ENCODE results near the gene ARHGAP6. TPM values are rescaled to one million over a fixed set of nuclear protein-coding genes. Genes with fewer than 3 reads are reported as not detected.
"Not testable (repeated sequence)": the region's sequence is repeated elsewhere in the genome, so short reads cannot be mapped to it uniquely, and the experiment has no call there.

Gene ARHGAP6
- total and polyA plus RNA-seq, 8 donors, result 7.0 to 25.4 (median 20.5) TPM

DNA sequence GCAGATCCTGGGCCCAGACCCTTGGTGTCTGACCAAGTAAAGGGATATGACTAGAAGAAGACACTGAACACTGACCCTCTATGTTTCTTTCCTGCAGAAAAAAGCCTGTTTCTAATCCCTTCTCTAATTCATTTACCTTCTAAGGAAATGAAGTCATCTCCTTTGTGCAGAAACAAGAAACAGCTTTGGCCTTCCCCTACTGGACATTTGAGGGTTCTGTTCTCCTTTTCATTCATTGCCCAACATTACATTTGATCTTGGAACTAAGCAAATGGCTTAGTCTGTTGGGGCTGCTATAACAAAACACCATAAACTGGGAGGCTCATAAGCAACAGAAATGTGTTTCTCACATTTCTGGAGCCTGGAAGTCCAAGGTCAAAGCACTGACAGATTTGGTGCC, 534.6 kb downstream of the ARHGAP6 start:
- Histone ChIP-seq H3K36me3 (no peaks in the 10 kb centered on the region), H3K4me3 (no peak overlapping the region), H3K27me3 (no peaks in the 10 kb centered on the region), H3K9me3 (no peaks in the 10 kb centered on the region), H3K4me1 (no peaks in the 10 kb centered on the region), H3K27ac (no peak overlapping the region)
- no peak for ATAC-seq
- intact Hi-C loops (cut with DNase I), result no loop called here
- TF ChIP-seq, protein P1, sequence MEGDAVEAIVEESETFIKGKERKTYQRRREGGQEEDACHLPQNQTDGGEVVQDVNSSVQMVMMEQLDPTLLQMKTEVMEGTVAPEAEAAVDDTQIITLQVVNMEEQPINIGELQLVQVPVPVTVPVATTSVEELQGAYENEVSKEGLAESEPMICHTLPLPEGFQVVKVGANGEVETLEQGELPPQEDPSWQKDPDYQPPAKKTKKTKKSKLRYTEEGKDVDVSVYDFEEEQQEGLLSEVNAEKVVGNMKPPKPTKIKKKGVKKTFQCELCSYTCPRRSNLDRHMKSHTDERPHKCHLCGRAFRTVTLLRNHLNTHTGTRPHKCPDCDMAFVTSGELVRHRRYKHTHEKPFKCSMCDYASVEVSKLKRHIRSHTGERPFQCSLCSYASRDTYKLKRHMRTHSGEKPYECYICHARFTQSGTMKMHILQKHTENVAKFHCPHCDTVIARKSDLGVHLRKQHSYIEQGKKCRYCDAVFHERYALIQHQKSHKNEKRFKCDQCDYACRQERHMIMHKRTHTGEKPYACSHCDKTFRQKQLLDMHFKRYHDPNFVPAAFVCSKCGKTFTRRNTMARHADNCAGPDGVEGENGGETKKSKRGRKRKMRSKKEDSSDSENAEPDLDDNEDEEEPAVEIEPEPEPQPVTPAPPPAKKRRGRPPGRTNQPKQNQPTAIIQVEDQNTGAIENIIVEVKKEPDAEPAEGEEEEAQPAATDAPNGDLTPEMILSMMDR (IDR thresholded peaks at IDR 0.05), result no peak
- no peak for DNase-seq

DNA sequence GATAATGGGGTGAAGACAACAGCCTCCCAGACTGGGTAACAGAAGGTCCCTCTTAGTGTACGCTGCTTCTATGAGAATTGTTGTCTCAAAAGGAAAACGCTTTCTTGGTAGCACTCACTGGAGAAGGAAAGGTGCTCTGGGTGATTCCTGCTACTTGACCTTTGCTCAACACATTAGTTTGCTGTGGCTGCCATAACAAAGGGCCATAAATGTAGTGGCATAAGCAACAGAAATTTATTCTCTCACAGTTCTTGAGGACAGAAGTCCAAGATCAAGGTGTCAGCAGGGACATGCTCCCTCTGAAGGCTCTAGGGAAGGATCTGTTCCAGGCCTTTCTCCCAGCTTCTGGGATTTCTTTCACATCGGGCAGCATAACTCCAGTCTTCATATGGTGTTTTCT, 535.6 kb downstream of the ARHGAP6 start:
- Histone ChIP-seq H3K9me3 (no peaks in the 10 kb centered on the region), H3K4me3 (no peak overlapping the region), H3K27me3 (no peaks in the 10 kb centered on the region), H3K36me3 (no peaks in the 10 kb centered on the region), H3K4me1 (no peaks in the 10 kb centered on the region), H3K27ac (no peak overlapping the region)
- TF ChIP-seq, protein P1 (IDR thresholded peaks at IDR 0.05), result no peak
- ATAC-seq, result no peak
- intact Hi-C loops (cut with DNase I), result no loop called here
- DNase-seq, result no peak

GRCh38 chrX:11129534-11130105, 536.1 kb downstream of the ARHGAP6 start:
- H3K9me3 ChIP-seq, result no peaks in the 10 kb centered on the region
- no peak overlapping the region for H3K4me3 ChIP-seq
- intact Hi-C loops (cut with DNase I), result no loop called here
- H3K27me3 ChIP-seq, result no peaks in the 10 kb centered on the region
- no peak overlapping the region for H3K27ac ChIP-seq
- ATAC-seq (no peak), DNase-seq (no peak)
- TF ChIP-seq, protein P1 (IDR thresholded peaks at IDR 0.05), result no peak
- H3K4me1 ChIP-seq, result no peaks in the 10 kb centered on the region
- H3K36me3 ChIP-seq, result no peaks in the 10 kb centered on the region

DNA sequence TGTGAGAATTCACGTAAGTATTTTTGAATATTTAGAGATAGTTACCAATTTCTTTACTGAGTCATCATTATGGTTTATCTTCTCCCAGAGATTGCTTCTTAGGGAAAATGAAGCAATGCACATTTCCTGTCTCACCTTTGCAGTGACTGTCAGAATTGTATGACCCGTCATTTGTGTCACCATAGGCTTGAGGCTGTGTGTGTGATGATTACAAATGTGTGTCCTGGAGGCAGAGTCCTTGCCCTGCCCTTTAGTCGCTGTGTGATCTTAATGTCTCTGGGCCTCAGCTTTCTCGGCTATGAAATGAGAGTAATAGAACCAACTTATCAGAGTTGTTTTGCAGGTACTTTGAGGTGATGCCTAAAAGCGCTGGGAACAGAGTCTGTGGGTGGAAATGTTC, 540.7 kb downstream of the ARHGAP6 start:
- H3K27ac ChIP-seq, result no peak overlapping the region
- TF ChIP-seq, protein P1 (IDR thresholded peaks at IDR 0.05), result no peak
- ATAC-seq, result no peak
- no peak for DNase-seq
- H3K36me3 ChIP-seq, result peaks cover 0 to 30% of the 10 kb centered on the region in 2 donors
- no peaks in the 10 kb centered on the region for H3K4me1 ChIP-seq
- H3K4me3 ChIP-seq, result no peak overlapping the region
- no peaks in the 10 kb centered on the region for H3K9me3 ChIP-seq
- intact Hi-C loops (cut with DNase I), result no loop called here
- no peaks in the 10 kb centered on the region for H3K27me3 ChIP-seq

DNA sequence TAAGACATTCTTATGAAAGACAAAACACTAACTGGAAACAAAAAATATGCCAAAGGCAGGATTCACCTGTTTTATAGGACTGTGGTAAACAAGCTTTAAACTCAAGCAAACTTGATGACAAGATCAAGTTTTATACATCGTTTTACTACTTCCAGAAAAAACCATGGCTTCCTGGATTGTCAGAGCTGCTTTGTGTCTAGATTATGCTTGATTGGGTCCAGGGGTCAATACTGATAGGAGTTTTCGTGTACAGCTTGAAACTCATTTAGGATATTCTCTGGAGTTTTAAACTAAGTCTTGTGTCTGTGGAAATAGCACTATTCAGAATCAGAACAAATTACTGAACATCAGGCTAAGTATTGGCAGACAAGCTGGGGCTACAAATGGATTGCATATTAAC, 541.6 kb downstream of the ARHGAP6 start:
- no peak for DNase-seq
- TF ChIP-seq, protein P1 (IDR thresholded peaks at IDR 0.05), result no peak
- Histone ChIP-seq H3K27ac (no peak overlapping the region), H3K27me3 (no peaks in the 10 kb centered on the region), H3K36me3 (peaks cover 0 to 39% of the 10 kb centered on the region in 2 donors), H3K4me3 (no peak overlapping the region), H3K4me1 (no peaks in the 10 kb centered on the region), H3K9me3 (no peaks in the 10 kb centered on the region)
- intact Hi-C loops (cut with DNase I), result no loop called here
- ATAC-seq, result no peak

GRCh38 chrX:11123087-11123486, 542.6 kb downstream of the ARHGAP6 start:
- H3K27ac ChIP-seq; ATAC-seq; H3K27me3 ChIP-seq; H3K4me3 ChIP-seq; H3K9me3 ChIP-seq; H3K4me1 ChIP-seq; intact Hi-C loops (cut with DNase I); DNase-seq: not testable (repeated sequence)
- H3K36me3 ChIP-seq, result peaks cover 0 to 50% of the 10 kb centered on the region in 2 donors
